IMR-90 (cell line): ENCODE data around the gene DMAC2L. TPM values are rescaled to one million over a fixed set of nuclear protein-coding genes. Genes with fewer than 3 reads are reported as not detected.

Source experiments
- polyA plus RNA-seq, 3 experiments: library from polyadenylated mRNA; depleted of rRNA; stranded (reverse); fragments of >200 nt; gene quantifications; 2 replicates each; pipeline ENCODE4 v1.2.3, GENCODE V29; 2012; ENCODE audit warnings: low replicate concordance in 1 of 3
- total RNA-seq: library from RNA; depleted of rRNA; stranded (reverse); fragments of >200 nt; gene quantifications from 2 replicates; pipeline ENCODE4 v1.2.3, GENCODE V29; 2012
- TF ChIP-seq, protein P1 (sequence below): conservative IDR thresholded peaks from 2 replicates; pipeline ENCODE4 v1.5.1; 2012; ENCODE audit warnings: mild to moderate bottlenecking, low read depth, low read length, improper control_type of control experiment

DMAC2L gene
- total and polyA plus RNA-seq, 2 of the 4 experiments (the other 2 are of a cell fraction), result 5.0 to 6.1 TPM

DNA sequence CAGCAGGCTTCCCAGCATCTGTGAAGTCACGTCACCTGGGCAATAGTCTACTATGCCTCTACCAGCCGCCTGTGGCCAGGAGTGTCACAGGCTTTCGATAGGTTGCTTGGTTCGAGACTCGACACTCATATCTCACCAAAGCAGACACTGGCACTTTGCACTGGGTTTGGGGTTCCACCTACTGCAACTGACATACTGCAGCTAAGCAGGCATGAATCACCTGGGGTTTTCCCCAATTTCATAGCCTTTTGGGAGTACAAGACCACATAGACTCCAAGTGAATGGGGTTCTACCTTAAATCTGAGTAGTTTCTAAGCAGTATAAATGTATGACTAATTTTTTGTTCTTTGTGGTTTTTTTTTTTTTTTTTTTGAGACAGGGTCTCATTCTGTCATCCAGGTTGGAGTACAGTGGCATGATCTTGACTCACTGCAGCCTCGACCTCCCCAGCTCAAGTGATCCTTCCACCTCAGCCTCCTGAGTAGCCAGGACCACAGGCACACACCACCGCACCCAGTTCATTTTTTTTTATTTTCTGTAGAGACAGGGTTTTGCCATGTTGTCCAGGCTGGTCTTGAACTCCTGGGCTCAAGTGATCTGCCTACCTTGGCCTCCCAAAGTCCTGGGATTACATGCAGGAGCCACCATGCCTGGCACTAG, 32.1 kb downstream of the DMAC2L start (continued):
- TF ChIP-seq, protein P1, sequence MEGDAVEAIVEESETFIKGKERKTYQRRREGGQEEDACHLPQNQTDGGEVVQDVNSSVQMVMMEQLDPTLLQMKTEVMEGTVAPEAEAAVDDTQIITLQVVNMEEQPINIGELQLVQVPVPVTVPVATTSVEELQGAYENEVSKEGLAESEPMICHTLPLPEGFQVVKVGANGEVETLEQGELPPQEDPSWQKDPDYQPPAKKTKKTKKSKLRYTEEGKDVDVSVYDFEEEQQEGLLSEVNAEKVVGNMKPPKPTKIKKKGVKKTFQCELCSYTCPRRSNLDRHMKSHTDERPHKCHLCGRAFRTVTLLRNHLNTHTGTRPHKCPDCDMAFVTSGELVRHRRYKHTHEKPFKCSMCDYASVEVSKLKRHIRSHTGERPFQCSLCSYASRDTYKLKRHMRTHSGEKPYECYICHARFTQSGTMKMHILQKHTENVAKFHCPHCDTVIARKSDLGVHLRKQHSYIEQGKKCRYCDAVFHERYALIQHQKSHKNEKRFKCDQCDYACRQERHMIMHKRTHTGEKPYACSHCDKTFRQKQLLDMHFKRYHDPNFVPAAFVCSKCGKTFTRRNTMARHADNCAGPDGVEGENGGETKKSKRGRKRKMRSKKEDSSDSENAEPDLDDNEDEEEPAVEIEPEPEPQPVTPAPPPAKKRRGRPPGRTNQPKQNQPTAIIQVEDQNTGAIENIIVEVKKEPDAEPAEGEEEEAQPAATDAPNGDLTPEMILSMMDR, result no peak
